ENCODE data around the gene CEMIP.

CEMIP gene

DNA sequence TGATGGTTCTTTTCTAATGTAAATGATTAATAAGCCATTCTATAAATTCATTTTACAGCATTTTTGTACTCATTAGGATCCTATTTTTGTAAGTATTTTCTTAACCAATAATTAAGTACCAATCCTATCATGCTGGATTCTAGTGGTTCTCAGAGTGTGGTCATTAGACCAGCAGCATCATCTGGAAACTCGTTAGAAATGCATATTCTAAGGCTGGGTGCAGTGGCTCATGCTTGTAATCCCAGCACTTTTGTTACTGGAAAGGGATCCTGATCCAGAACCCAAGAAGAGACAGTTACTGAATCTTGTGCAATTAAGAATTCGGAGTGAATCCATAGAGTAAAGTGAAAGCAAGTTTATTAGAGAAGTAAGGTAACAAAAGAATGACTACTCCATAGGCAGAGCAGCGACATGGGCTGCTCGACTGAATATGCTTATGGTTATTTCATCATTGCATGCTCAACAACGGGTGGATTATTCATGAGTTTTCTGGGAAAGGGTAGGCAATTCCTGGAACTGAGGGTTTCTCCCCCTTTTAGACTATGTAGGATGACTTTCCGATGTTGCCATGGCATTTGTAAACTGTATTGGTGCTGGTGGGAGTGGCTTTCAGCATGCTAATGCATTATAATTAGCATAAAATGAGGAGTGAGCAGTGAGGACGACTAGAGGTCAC is 9.9 kb upstream of the CEMIP start:
- TF ChIP-seq ZFX (IDR thresholded peaks at IDR 0.05; ENCODE audit: borderline replicate concordance) (no peak), CTCF (IDR thresholded peaks at IDR 0.05) (no peak)

DNA sequence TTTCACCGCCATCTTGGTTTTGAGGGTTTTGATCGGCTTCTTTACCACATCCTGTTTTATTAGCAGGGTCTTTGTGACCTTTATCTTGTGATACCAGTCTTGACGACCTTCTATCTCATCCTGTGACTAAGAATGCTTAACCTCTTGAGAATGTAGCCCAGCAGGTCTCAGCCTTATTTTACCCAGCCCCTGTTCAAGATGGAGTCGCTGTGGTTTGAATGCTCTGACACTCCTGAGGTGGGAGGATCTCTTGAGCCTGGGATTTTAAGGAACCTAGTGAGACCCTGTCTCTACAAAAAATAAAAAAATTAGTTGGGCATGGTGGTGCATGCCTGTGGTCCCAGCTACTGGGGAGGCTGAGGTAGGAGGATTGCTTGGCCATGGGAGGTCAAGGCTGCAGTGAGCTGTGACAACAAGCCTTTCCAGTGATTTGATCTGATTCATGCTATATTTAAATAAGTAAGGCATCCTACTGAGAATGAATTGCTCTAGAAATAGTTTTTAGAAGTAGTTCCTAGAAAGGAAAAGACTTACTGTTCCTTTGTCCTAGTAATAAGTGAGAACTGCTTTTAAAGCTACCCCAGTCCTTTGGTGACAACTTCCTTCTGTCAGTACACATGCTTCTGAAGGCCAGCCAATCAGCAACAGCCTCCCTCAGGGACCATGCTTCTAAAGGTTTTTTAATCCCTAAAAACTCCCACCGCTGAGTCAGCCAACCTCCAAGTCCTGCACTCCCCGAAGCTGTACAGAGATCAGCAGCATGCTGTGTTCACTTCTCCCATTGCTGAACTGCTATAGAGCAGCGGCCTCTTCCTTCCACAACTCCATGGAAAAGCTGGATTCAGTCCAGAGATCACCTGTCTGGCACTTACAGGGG is 9.1 kb upstream of the CEMIP start:
- no peak overlapping the region for H3K27ac ChIP-seq
- no peak for TF ChIP-seq CTCF (IDR thresholded peaks at IDR 0.05)
- TF ChIP-seq ZFX (IDR thresholded peaks at IDR 0.05; ENCODE audit: borderline replicate concordance), result no peak

More for the DNA sequence above, 9.9 kb upstream of the CEMIP start:
- no peak overlapping the region for H3K27ac ChIP-seq

- no peak overlapping the region for H3K27ac ChIP-seq
- TF ChIP-seq ZFX (IDR thresholded peaks at IDR 0.05; ENCODE audit: borderline replicate concordance), result no peak
- no peak for TF ChIP-seq CTCF (IDR thresholded peaks at IDR 0.05)
These were observed 6.0 kb upstream of the CEMIP start for GRCh38 chr15:80773122-80773551.

DNA sequence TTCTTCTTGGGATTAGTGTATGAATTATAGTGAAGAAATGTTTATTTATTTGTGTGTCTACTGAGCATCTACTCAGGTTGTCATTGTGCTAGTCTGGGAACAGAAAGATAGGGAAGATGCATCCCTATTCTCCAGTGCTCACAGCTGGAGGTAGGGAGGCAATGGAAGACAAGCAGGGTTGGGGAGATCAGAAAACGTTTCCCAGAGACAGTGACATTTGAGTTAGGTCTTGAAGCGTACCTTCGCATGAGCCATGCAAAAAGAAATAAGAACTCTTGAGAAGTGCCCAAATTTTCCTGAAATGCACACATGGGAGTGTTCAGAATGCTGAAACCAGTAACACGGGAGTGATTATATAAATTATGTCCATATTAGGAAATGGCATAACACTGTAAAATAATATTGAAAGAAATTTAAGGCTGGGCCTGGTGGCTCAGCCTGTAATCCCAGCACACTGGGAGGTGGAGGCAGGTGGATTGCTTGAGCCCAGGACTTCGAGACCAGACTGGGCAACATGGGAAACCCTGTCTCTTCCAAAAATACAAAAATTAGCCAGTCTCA is 5.3 kb upstream of the CEMIP start:
- TF ChIP-seq ZFX (IDR thresholded peaks at IDR 0.05; ENCODE audit: borderline replicate concordance), result no peak
- no peak for TF ChIP-seq CTCF (IDR thresholded peaks at IDR 0.05)
- no peak overlapping the region for H3K27ac ChIP-seq

- H3K27ac ChIP-seq, result no peak overlapping the region
- TF ChIP-seq CTCF (IDR thresholded peaks at IDR 0.05) (no peak), ZFX (IDR thresholded peaks at IDR 0.05; ENCODE audit: borderline replicate concordance) (no peak)
These were observed 4.7 kb upstream of the CEMIP start for GRCh38 chr15:80774486-80774885.

GRCh38 chr15:80775338-80775737 is 3.8 kb upstream of the CEMIP start:
- TF ChIP-seq CTCF (IDR thresholded peaks at IDR 0.05) (no peak), ZFX (IDR thresholded peaks at IDR 0.05; ENCODE audit: borderline replicate concordance) (no peak)
- no peak overlapping the region for H3K27ac ChIP-seq
